H9 (cell line): ENCODE data around the gene FPGS. TPM values are rescaled to one million over a fixed set of nuclear protein-coding genes. Genes with fewer than 3 reads are reported as not detected.

Source experiments
- DNase-seq: peaks from one replicate; pipeline ENCODE4 v3.0.0-alpha.2; 2017
- H2AFZ ChIP-seq: one replicate; pipeline ENCODE4 v1.6.1; 2013; ENCODE audit warnings: mild to moderate bottlenecking, low read length, control low read depth, moderate library complexity
- H2AK5ac ChIP-seq: 2 replicates; pipeline ENCODE4 v1.6.1; 2013; ENCODE audit warnings: low read length, control low read depth, mixed read lengths; ENCODE audit not compliant: insufficient read length
- H2BK120ac ChIP-seq: one replicate; pipeline ENCODE4 v1.6.1; 2013; ENCODE audit warnings: low read depth, mild to moderate bottlenecking, low read length, control low read depth, inconsistent platforms; ENCODE audit not compliant: poor library complexity, severe bottlenecking
- H2BK12ac ChIP-seq: 2 replicates; pipeline ENCODE4 v1.6.1; 2013; ENCODE audit warnings: low read length, control low read depth, mixed read lengths, low read depth; ENCODE audit not compliant: insufficient read length
- H2BK15ac ChIP-seq: 2 replicates; pipeline ENCODE4 v1.6.1; 2013; ENCODE audit warnings: low read depth, low read length, control low read depth
- H2BK20ac ChIP-seq: one replicate; pipeline ENCODE4 v1.6.1; 2013; ENCODE audit warnings: low read depth, mild to moderate bottlenecking, low read length, control low read depth, inconsistent platforms; ENCODE audit not compliant: poor library complexity, severe bottlenecking
- H2BK5ac ChIP-seq: 2 replicates; pipeline ENCODE4 v1.6.1; 2013; ENCODE audit warnings: low read length, control low read depth, mixed read lengths; ENCODE audit not compliant: insufficient read length
- H3K14ac ChIP-seq: 2 replicates; pipeline ENCODE4 v1.6.1; 2013; ENCODE audit warnings: low read length, control low read depth; ENCODE audit not compliant: insufficient read depth
- H3K18ac ChIP-seq: 2 replicates; pipeline ENCODE4 v1.6.1; 2013; ENCODE audit warnings: low read depth, mild to moderate bottlenecking, mixed read lengths, low read length, control low read depth; ENCODE audit not compliant: insufficient read length
- H3K23ac ChIP-seq: 2 replicates; pipeline ENCODE4 v1.6.1; 2013; ENCODE audit warnings: low read length, control low read depth, mixed read lengths, low read depth; ENCODE audit not compliant: insufficient read length
- H3K23me2 ChIP-seq: 2 replicates; pipeline ENCODE4 v1.6.1; 2013; ENCODE audit warnings: low read depth, mild to moderate bottlenecking, mixed read lengths, low read length, control low read depth; ENCODE audit not compliant: insufficient read length, poor library complexity, severe bottlenecking
- H3K27ac ChIP-seq: 2 replicates; pipeline ENCODE4 v1.5.1; 2013; ENCODE audit warnings: low read length, control low read depth, mixed read lengths, low read depth; ENCODE audit not compliant: insufficient read length
- H3K27me3 ChIP-seq: 2 replicates; pipeline ENCODE4 v1.6.1; 2013; ENCODE audit warnings: low read length, control low read depth, inconsistent platforms; ENCODE audit not compliant: insufficient read depth
- H3K4ac ChIP-seq: 2 replicates; pipeline ENCODE4 v1.6.1; 2013; ENCODE audit warnings: low read depth, mild to moderate bottlenecking, control low read depth, inconsistent platforms, low read length, moderate library complexity
- H3K4me1 ChIP-seq: 2 replicates; pipeline ENCODE4 v1.6.1; 2013; ENCODE audit warnings: low read length, control low read depth, inconsistent platforms; ENCODE audit not compliant: insufficient read depth
- H3K4me2 ChIP-seq: 2 replicates; pipeline ENCODE4 v1.6.1; 2013; ENCODE audit warnings: low read length, control low read depth, mixed read lengths; ENCODE audit not compliant: insufficient read length, insufficient read depth
- H3K56ac ChIP-seq: 2 replicates; pipeline ENCODE4 v1.6.1; 2013; ENCODE audit warnings: low read depth, mild to moderate bottlenecking, mixed read lengths, low read length, control low read depth; ENCODE audit not compliant: insufficient read length
- H3K79me1 ChIP-seq: 2 replicates; pipeline ENCODE4 v1.6.1; 2013; ENCODE audit warnings: low read depth, mild to moderate bottlenecking, moderate library complexity, low read length, control low read depth, inconsistent platforms; ENCODE audit not compliant: insufficient read depth, poor library complexity, severe bottlenecking
- H3K79me2 ChIP-seq: 2 replicates; pipeline ENCODE4 v1.6.1; 2013; ENCODE audit warnings: low read length, control low read depth, inconsistent platforms; ENCODE audit not compliant: insufficient read depth
- H3K9ac ChIP-seq: 2 replicates; pipeline ENCODE4 v1.6.1; 2013; ENCODE audit warnings: low read length, control low read depth, mixed read lengths; ENCODE audit not compliant: insufficient read length; ENCODE audit errors: extremely low read depth
- H3K9me3 ChIP-seq: one replicate; pipeline ENCODE4 v1.6.1; 2013; ENCODE audit warnings: low read depth, low read length, inconsistent platforms; ENCODE audit not compliant: control insufficient read depth
- H3T11ph ChIP-seq: one replicate; pipeline ENCODE4 v1.6.1; 2013; ENCODE audit warnings: mild to moderate bottlenecking, low read length, control low read depth, inconsistent platforms
- H4K20me1 ChIP-seq: one replicate; pipeline ENCODE4 v1.6.1; 2013; ENCODE audit not compliant: control insufficient read depth, insufficient read length, insufficient read depth
- H4K5ac ChIP-seq: 2 replicates; pipeline ENCODE4 v1.6.1; 2013; ENCODE audit warnings: low read depth, mild to moderate bottlenecking, mixed read lengths, low read length, control low read depth; ENCODE audit not compliant: insufficient read length
- H4K8ac ChIP-seq: replicated peaks from 2 replicates; pipeline ENCODE4 v1.6.1; 2013; ENCODE audit warnings: low read length, control low read depth, mixed read lengths, low read depth; ENCODE audit not compliant: insufficient read length
- H4K91ac ChIP-seq: 2 replicates; pipeline ENCODE4 v1.6.1; 2013; ENCODE audit warnings: low read depth, mild to moderate bottlenecking, moderate library complexity, mixed read lengths, low read length, control low read depth; ENCODE audit not compliant: insufficient read length
- H3K27ac Mint-ChIP-seq, 3 experiments: 2 replicates in 2 of 3; 3 replicates in 1 of 3; pipeline ENCODE4 v1.8.0; 2020 to 2021; ENCODE audit warnings: mixed read lengths in 3 of 3, mild to moderate bottlenecking in 1 of 3, moderate library complexity in 1 of 3
- H3K27me3 Mint-ChIP-seq: 2 replicates; pipeline ENCODE4 v1.8.0; 2021; ENCODE audit warnings: low read depth, mild to moderate bottlenecking, moderate library complexity, mixed read lengths
- H3K36me3 Mint-ChIP-seq, 3 experiments: 2 replicates in 2 of 3; 3 replicates in 1 of 3; pipeline ENCODE4 v1.8.0; 2020 to 2021; ENCODE audit warnings: low read depth in 3 of 3, mixed read lengths in 3 of 3; ENCODE audit not compliant: insufficient read depth in 1 of 3
- H3K4me1 Mint-ChIP-seq, 2 experiments: 2 replicates each; pipeline ENCODE4 v1.8.0; 2020; ENCODE audit warnings: mixed read lengths in 2 of 2
- H3K4me3 Mint-ChIP-seq, 2 experiments: 2 replicates in 1 of 2; 3 replicates in 1 of 2; pipeline ENCODE4 v1.8.0; 2020 to 2021; ENCODE audit warnings: mild to moderate bottlenecking in 2 of 2, mixed read lengths in 2 of 2, moderate library complexity in 1 of 2
- H3K9me3 Mint-ChIP-seq, 2 experiments: 2 replicates in 1 of 2; 3 replicates in 1 of 2; pipeline ENCODE4 v1.8.0; 2020; ENCODE audit warnings: mild to moderate bottlenecking in 2 of 2, mixed read lengths in 2 of 2, moderate library complexity in 1 of 2
- WGBS: extraction: QIAGEN DNeasy Blood & Tissue Kit; methylation state at CpG from one replicate; pipeline ENCODE4 v1.1.7; 2013; ENCODE audit warnings: missing lambda C conversion rate, low lambda C conversion rate, mixed read lengths; ENCODE audit not compliant: insufficient read length; ENCODE audit errors: extremely low coverage; 5-methylcytosine and 5-hydroxymethylcytosine counted together
- total RNA-seq: library from RNA; stranded (reverse); gene quantifications from 2 replicates; pipeline ENCODE4 v1.2.1, GENCODE V29; 2021
- TF ChIP-seq, protein P1 (sequence below): fragments of 200-600 bp; sonication (generic); conservative IDR thresholded peaks from 3 replicates; pipeline ENCODE4 v1.8.0; 2021; ENCODE audit warnings: antibody characterized with exemption, mild to moderate bottlenecking

FPGS gene
- total RNA-seq, 1 experiment from 2014 or later = 68.4 TPM

- no peak overlapping the region for H3K9ac ChIP-seq
- H3K79me1 ChIP-seq = no peaks in the 10 kb centered on the region
- peak overlapping the region; percentile 77 for H3K18ac ChIP-seq
- H3K4me2 ChIP-seq = peak overlapping the region; percentile 29
- no peak overlapping the region for H2BK15ac ChIP-seq
- no peak overlapping the region for H4K5ac ChIP-seq
- TF ChIP-seq, protein P1, sequence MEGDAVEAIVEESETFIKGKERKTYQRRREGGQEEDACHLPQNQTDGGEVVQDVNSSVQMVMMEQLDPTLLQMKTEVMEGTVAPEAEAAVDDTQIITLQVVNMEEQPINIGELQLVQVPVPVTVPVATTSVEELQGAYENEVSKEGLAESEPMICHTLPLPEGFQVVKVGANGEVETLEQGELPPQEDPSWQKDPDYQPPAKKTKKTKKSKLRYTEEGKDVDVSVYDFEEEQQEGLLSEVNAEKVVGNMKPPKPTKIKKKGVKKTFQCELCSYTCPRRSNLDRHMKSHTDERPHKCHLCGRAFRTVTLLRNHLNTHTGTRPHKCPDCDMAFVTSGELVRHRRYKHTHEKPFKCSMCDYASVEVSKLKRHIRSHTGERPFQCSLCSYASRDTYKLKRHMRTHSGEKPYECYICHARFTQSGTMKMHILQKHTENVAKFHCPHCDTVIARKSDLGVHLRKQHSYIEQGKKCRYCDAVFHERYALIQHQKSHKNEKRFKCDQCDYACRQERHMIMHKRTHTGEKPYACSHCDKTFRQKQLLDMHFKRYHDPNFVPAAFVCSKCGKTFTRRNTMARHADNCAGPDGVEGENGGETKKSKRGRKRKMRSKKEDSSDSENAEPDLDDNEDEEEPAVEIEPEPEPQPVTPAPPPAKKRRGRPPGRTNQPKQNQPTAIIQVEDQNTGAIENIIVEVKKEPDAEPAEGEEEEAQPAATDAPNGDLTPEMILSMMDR = no peak
- no peak overlapping the region for H2BK12ac ChIP-seq
- H3K4me1 ChIP-seq = no peaks in the 10 kb centered on the region; the same call in 1 of the 2 replicates
- no peak overlapping the region for H2AFZ ChIP-seq
- no peak overlapping the region for H2AK5ac ChIP-seq
- H3K14ac ChIP-seq = no peak overlapping the region
- no peak overlapping the region for H2BK5ac ChIP-seq
- H3K4ac ChIP-seq = no peak overlapping the region
- peak overlapping the region in 1 of 2 experiments; percentile 18; a peak in 1 of 5 replicates for H3K4me3 Mint-ChIP-seq
- no peak overlapping the region for H3K27ac ChIP-seq
- H2BK120ac ChIP-seq = no peak overlapping the region
- H3K27me3 ChIP-seq = no peaks in the 10 kb centered on the region; the same call in 1 of the 2 replicates
- no peak overlapping the region for H3K56ac ChIP-seq
- no peaks in the 10 kb centered on the region for H3K79me2 ChIP-seq
- no peaks in the 10 kb centered on the region for H3K9me3 ChIP-seq
- H4K91ac ChIP-seq = no peak overlapping the region
- H3K9me3 Mint-ChIP-seq = no peaks in the 10 kb centered on the region
- no peak overlapping the region; a peak in 1 of 7 replicates for H3K27ac Mint-ChIP-seq
- no peak overlapping the region for H4K8ac ChIP-seq
- no peak overlapping the region for H3K23ac ChIP-seq
- peaks cover 2% of the 10 kb centered on the region for H3K23me2 ChIP-seq
- H3K27me3 Mint-ChIP-seq = no peaks in the 10 kb centered on the region
- H3K4me1 Mint-ChIP-seq = peaks cover 11 to 30% of the 10 kb centered on the region in 2 experiments
- H3K36me3 Mint-ChIP-seq = no peaks in the 10 kb centered on the region
- no peak for DNase-seq
- no peaks in the 10 kb centered on the region for H4K20me1 ChIP-seq
- no peak overlapping the region for H2BK20ac ChIP-seq
- WGBS = no CpG with 5 or more reads among the region's 15 CpGs
- no peak overlapping the region for H3T11ph ChIP-seq
Observed at GRCh38 chr9:127776195-127776923, 26.3 kb upstream of the FPGS start.
